Iris pigment epithelial cell (primary cell): Measurements from ENCODE around the gene SAFB2.

Experiments used
- DNase-seq: peaks from one replicate; pipeline ENCODE4 v3.0.0-alpha.2; 2011; ENCODE audit warnings: low read depth

The SAFB2 gene

GRCh38 chr19:5607318-5608275 lies 15.0 kb downstream of the SAFB2 start:
- no peak for DNase-seq

GRCh38 chr19:5605362-5605761 lies 17.2 kb downstream of the SAFB2 start:
- no peak for DNase-seq

GRCh38 chr19:5603626-5604025 lies 18.9 kb downstream of the SAFB2 start:
- no peak for DNase-seq

- no peak for DNase-seq
Measured at GRCh38 chr19:5600797-5601196, 21.8 kb downstream of the SAFB2 start.

DNA sequence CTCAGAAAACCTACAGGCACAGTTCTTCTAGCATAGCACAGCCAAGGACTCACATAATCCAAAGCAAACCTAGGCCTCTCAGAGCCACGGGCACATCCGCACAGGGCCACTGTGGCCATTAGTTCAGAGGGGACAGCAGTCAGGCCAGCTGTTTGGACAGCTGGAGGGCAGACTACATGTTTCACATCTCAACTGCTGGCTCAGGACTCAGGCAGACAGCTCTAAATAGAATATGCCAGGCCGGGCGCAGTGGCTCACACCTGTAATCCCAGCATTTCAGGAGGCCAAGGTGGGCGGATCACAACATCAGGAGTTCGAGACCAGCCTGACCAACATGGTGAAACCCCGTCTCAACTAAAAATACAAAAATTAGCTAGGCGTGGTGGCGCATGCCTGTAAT lies 26.8 kb downstream of the SAFB2 start:
- DNase-seq: no peak

- no peak for DNase-seq
Measured at GRCh38 chr19:5595129-5595528, 27.4 kb downstream of the SAFB2 start.

DNA sequence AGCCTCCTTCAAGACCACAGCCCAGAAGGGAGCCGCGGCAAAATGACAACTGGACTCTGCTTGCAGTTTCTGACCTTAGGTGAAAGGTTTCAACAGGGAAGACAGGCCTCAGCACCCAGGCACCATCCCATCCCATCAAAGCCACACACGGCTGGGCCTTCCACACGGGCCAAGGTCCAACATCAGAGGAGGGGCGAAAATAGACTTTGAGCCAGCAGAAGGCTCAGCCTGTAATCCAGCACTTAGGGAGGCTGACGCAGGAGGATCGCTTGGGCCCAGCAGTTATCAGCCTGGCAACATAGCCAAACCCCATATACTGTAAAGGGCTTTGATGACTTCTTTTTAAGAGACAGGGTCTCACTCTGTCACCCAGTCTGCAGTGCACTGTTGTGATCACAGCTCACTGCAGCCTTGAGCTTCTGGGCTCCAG lies 28.0 kb downstream of the SAFB2 start:
- DNase-seq: no peak

DNA sequence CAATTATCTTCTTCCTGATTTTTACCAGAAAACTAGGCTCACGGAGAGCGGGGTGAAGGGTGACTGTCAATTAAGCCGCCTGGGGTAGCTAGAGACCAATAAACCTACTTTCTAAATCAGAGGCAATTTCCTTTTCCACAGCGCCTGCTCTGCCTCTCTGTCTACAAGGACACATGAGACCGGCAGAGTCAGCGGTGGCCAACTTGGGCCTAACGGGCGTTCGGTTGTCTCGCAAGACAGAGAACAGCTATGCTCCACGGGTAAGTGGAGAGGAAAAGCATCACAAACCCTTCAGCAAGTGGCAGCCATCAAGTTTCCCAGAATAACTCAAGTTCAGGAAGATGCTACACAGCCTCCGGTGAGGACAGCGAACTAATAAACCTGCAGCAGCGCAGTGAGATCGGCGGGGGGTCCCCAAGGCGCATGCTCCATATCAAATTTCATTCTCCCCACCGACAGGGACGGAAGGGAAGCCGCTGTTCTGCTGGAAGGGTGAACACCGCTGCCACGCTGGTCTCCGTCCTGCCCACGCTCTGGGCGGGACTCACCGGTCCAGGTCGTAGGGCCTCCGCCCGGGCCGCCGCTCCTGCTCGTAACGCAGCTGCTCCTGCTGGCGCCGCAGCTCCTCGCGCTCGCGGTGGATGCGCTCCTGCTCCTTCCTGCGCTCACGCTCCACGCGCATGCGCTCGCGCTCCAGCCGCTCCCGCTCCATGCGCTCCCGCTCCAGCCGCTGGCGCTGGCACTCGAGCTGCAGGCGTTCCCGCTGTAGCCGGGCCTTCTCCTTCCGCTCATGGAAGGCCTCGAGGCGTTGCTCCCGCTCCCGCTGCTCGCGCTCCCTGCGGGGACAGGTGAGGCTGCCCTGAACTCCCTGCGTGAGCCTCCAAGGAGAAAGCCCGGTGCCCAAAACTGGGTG lies 29.0 kb downstream of the SAFB2 start:
- no peak for DNase-seq

DNA sequence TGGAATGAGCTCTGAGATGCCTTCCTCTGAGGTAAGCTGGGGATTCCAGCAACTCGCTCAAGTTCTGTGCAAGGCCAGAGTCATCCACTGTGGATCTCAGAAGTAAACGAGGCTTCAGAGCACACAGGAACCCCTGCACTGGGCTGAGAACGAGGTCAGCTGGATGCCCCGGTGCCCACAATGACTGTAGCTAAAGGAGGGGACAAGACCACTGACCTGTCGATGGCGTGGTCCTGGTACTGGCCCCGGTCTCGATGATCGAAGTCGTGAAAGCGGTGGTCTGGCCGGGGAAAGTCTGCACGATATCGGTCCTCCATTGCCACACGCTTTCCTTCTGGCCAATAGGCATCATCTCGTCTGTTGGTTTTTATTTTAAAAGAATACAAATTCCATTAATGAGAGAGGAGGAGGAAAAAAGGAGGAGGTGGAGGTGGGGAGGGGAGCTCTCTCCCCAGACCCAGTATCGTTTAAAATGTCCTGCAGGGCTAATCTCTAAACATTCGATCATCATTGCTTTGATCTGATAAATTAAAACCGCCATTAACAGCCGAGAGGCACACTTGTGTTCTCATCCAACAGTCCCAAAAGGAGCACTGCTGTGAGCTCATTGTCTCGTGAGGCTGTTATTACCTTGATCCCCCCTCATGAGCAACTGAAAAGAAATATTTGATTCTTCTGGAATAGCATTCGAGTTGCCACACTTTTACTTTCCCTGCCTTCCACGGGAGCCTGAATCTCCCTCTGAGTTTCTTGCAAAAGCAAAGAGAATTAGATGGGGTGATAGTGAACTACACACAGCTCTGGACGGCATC lies 29.8 kb downstream of the SAFB2 start:
- no peak for DNase-seq

- no peak for DNase-seq
Measured at GRCh38 chr19:5591476-5591875, 31.1 kb downstream of the SAFB2 start.

- DNase-seq: no peak
Measured at GRCh38 chr19:5590865-5591154, 31.8 kb downstream of the SAFB2 start.

DNA sequence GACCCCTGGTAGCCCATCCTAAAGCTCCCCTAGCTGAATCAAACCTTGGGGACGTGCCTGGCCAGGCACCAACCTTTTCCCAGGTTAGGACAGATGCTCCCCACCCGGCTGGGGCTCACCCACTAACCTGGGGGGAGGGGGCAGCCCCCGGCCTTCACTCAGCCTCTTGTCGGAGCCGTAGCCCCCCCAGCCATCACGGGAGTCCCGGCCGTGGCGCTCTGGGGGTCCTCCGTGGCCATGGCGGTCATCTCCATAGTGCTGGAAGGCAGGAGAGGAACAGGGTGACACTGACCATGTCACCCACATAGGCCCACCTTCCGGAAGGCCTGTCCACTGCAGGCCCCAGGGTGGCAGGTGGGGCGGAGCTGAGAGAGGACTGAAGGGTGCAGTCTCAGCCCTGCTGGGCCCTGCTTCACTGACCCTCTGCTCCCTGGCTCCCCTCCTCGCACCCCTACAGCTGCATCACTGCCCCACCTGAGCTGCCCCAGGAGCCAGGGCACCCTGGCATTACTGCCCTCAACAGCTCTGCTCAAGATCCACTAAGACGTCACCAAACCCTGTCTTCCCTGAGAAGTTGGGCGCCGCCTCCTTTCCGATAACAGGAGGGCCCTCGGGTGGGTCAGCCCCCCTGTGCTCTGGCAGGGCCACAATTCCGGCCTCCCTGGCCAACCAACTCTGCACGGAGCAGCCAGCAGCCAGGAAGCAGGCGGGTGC lies 32.3 kb downstream of the SAFB2 start:
- no peak for DNase-seq

- DNase-seq: no peak
Measured at GRCh38 chr19:5588906-5589676, 33.5 kb downstream of the SAFB2 start.

DNA sequence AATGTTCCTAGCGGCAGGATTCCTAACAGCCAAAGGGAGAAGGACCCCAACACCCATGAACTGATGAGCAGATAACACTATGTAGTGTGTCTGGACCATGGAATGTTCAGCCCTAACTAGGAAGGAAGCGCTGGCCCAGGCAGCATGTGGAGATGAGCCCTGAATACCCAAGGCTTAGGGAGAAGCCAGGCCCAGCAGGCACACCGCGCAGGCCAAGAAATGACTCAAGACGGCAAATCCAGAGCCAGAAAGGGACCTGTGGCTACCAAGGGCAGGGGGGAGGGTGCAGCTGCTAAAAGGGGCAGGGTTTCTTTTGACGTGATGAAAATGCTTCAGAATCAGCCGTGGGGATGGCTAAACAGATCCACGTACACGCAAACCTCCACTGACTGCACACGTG lies 34.1 kb downstream of the SAFB2 start:
- DNase-seq: no peak

DNA sequence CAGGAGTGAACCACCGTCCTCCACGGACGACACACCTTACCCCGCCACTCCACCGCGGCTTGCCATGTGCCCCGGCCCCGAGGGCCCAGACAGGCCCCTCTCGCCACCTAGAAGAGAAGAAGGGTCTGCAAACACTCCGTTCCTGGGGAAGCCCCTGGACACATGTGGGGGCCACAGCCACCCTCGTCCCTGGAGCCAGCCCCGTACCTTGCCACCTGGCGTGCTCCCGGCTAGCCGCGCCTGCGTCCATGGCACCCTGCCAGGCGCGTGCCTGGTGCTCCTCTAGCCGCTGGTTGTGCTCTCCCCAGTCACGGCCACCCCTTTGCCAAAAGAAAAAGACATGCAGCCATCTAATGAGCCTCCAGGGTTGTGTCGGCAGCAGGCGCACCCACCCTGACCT lies 34.9 kb downstream of the SAFB2 start:
- no peak for DNase-seq

GRCh38 chr19:5587071-5587455 lies 35.5 kb downstream of the SAFB2 start:
- DNase-seq: no peak

GRCh38 chr19:5586300-5587070 lies 36.1 kb downstream of the SAFB2 start:
- no peak for DNase-seq

- peak; percentile 31 for DNase-seq
Measured at GRCh38 chr19:5585461-5586299, 36.9 kb downstream of the SAFB2 start.

DNA sequence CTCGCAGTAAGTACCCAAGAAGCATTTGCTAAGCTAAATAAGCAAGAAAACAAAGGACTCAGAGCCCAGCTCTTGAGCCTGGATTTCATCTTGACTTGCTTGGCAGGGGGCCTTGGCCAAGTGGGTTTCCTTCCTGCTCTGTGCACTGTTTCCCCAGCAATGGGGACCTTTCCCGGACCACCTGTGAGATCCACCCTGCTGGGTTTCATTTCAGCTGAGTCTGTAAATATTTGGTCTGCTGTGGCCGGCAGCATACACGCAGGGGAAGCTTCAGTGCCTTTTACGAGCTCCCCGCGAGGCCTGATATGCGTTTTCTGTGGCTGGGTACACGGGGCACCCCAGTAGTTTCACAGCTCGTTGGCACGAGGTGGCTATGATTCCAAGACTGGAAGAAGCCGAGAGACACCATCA lies 42.4 kb downstream of the SAFB2 start:
- DNase-seq: no peak
